GM12878 (cell line): ENCODE results near the gene GOLIM4. TPM values are rescaled to one million over a fixed set of nuclear protein-coding genes. Genes with fewer than 3 reads are reported as not detected.

Experiments used
- CREM ChIP-seq: IDR thresholded peaks from 2 replicates; pipeline ENCODE4 v1.6.1; 2014; ENCODE audit warnings: antibody characterized with exemption, low read depth
- E2F8 ChIP-seq: fragments of 450-650 bp; IDR thresholded peaks from 2 replicates; pipeline ENCODE4 v1.6.1; 2018; ENCODE audit warnings: mild to moderate bottlenecking, low read depth, moderate library complexity; ENCODE audit not compliant: partially characterized antibody
- EZH2 ChIP-seq: IDR thresholded peaks from 2 replicates; pipeline ENCODE4 v1.6.1; 2012; ENCODE audit warnings: low read depth, mild to moderate bottlenecking, control low read depth, inconsistent platforms, low read length, borderline replicate concordance; ENCODE audit not compliant: control insufficient read depth
- HDAC2 ChIP-seq: fragments of 200-600 bp; sonication (generic); IDR thresholded peaks from 2 replicates; pipeline ENCODE4 v1.6.1; 2017
- MTA3 ChIP-seq: IDR thresholded peaks from 2 replicates; pipeline ENCODE4 v1.6.1; 2012; ENCODE audit warnings: low read length, inconsistent platforms, borderline replicate concordance
- RUNX3 ChIP-seq: IDR thresholded peaks from 2 replicates; pipeline ENCODE4 v1.6.1; 2012; ENCODE audit warnings: low read length, inconsistent platforms
- ZBTB40 ChIP-seq: fragments of 450-650 bp; IDR thresholded peaks from 2 replicates; pipeline ENCODE4 v1.6.1; 2016; ENCODE audit warnings: mild to moderate bottlenecking, moderate library complexity, borderline replicate concordance
- polyA plus RNA-seq, 11 experiments: library from polyadenylated mRNA; depleted of rRNA in 4 of 11; unstranded in 6 of 11; stranded (reverse) in 5 of 11; fragments of >200 nt; fragmentation: Nextera tagmentation in 4 of 11; fragmentation: Illumina TruSeq in 1 of 11; extraction: Ambion mirVana in 4 of 11; extraction: Trizol in 1 of 11; gene quantifications; 1 replicate in 1 of 11; 2 replicates in 10 of 11; pipeline versions ENCODE4 v1.2.1 to v1.2.3, GENCODE V29; 2011 to 2016; ENCODE audit warnings: inconsistent platforms in 2 of 11, missing spikeins in 2 of 11, low read depth in 1 of 11
- total RNA-seq, 4 experiments: library from RNA; depleted of rRNA in 3 of 4; stranded (reverse); fragments of >200 nt in 3 of 4; fragmentation: Illumina TruSeq in 1 of 4; extraction: Trizol in 1 of 4; gene quantifications; 2 replicates each; pipeline versions ENCODE4 v1.2.1 to v1.2.3, GENCODE V29; 2013 to 2021
- TF ChIP-seq, protein P1 (sequence below): IDR thresholded peaks from 2 replicates; pipeline ENCODE4 v1.6.1; 2011; ENCODE audit warnings: borderline replicate concordance, low read depth, mild to moderate bottlenecking, moderate library complexity, low read length; ENCODE audit not compliant: insufficient read depth, poor library complexity, severe bottlenecking
- TF ChIP-seq, protein P2 (sequence below): fragments of 450-650 bp; IDR thresholded peaks from 2 replicates; pipeline ENCODE4 v1.6.1; 2017; ENCODE audit warnings: mild to moderate bottlenecking

Gene GOLIM4
- total and polyA plus RNA-seq, 10 of the 15 experiments (the other 5 are each of a cell fraction or from before 2014, with no cell fraction given) = 11.1 to 32.4 (median 19.3) TPM

DNA sequence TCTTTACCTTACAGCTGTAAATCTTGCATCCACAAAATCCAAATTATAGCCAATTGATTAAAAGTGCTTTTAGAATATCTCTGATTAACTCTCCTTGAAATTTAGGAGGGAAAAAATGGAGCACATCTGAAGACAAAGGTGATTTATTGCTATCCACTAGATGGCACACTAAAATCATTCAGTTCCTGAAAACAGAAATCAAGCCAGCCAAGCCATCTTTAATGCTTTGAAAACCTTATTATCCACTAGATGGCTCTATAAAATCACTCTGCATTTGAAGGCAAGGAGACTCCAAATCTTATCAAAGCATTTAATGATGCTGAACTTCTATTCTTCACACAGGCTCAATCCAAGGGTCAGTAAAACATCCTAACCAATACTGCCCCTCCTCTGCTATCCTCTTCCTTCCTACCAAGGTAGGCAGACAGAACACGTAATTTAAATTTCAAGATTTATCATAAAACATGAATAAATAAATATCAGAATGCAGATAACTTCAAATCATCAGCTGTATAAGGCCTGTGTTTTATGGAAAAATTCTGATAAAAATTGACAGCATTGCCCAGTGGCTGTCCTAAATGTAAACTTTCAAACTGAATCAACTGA, 48.4 kb downstream of the GOLIM4 start (continued):
- TF ChIP-seq, protein P1, sequence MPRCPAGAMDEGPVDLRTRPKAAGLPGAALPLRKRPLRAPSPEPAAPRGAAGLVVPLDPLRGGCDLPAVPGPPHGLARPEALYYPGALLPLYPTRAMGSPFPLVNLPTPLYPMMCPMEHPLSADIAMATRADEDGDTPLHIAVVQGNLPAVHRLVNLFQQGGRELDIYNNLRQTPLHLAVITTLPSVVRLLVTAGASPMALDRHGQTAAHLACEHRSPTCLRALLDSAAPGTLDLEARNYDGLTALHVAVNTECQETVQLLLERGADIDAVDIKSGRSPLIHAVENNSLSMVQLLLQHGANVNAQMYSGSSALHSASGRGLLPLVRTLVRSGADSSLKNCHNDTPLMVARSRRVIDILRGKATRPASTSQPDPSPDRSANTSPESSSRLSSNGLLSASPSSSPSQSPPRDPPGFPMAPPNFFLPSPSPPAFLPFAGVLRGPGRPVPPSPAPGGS = no peak
- TF ChIP-seq ZBTB40 (no peak), MTA3 (no peak), EZH2 (no peak), HDAC2 (no peak), CREM (no peak), RUNX3 (peak; percentile 18; the same call in 1 of the 2 replicates), E2F8 (no peak)
- TF ChIP-seq, protein P2, sequence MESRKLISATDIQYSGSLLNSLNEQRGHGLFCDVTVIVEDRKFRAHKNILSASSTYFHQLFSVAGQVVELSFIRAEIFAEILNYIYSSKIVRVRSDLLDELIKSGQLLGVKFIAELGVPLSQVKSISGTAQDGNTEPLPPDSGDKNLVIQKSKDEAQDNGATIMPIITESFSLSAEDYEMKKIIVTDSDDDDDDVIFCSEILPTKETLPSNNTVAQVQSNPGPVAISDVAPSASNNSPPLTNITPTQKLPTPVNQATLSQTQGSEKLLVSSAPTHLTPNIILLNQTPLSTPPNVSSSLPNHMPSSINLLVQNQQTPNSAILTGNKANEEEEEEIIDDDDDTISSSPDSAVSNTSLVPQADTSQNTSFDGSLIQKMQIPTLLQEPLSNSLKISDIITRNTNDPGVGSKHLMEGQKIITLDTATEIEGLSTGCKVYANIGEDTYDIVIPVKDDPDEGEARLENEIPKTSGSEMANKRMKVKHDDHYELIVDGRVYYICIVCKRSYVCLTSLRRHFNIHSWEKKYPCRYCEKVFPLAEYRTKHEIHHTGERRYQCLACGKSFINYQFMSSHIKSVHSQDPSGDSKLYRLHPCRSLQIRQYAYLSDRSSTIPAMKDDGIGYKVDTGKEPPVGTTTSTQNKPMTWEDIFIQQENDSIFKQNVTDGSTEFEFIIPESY = no peak
